Kidney glomerular epithelial cell (primary cell): Measurements from ENCODE around the gene PIGU.
"Not testable (repeated sequence)": the region's sequence is repeated elsewhere in the genome, so short reads cannot be mapped to it uniquely, and the experiment has no call there.

Experiments used
- DNase-seq: peaks from one replicate; lab custom pipeline; 2025; lab: John Stamatoyannopoulos, UW

PIGU gene

GRCh38 chr20:34621383-34622367, 55.2 kb downstream of the PIGU start:
- DNase-seq = no peak

GRCh38 chr20:34621036-34621343, 55.9 kb downstream of the PIGU start:
- no peak for DNase-seq

- DNase-seq = no peak
Observed at GRCh38 chr20:34618676-34619075, 58.2 kb downstream of the PIGU start.

- not testable (repeated sequence) for DNase-seq
Observed at GRCh38 chr20:34616913-34617312, 60.0 kb downstream of the PIGU start.

GRCh38 chr20:34615477-34615876, 61.4 kb downstream of the PIGU start:
- no peak for DNase-seq

- not testable (repeated sequence) for DNase-seq
Observed at GRCh38 chr20:34611976-34612375, 64.9 kb downstream of the PIGU start.

- DNase-seq = no peak
Observed at GRCh38 chr20:34607066-34607465, 69.8 kb downstream of the PIGU start.

- no peak for DNase-seq
Observed at GRCh38 chr20:34604980-34605788, 71.7 kb downstream of the PIGU start.

GRCh38 chr20:34600892-34601653, 75.8 kb downstream of the PIGU start:
- no peak for DNase-seq

GRCh38 chr20:34595377-34596184, 81.3 kb downstream of the PIGU start:
- DNase-seq = no peak

- no peak for DNase-seq
Observed at GRCh38 chr20:34586488-34587163, 90.3 kb downstream of the PIGU start.

- no peak for DNase-seq
Observed at GRCh38 chr20:34585019-34585418, 91.9 kb downstream of the PIGU start.

GRCh38 chr20:34583544-34583943, 93.3 kb downstream of the PIGU start:
- DNase-seq = no peak

GRCh38 chr20:34582911-34583310, 94.0 kb downstream of the PIGU start:
- DNase-seq = no peak

GRCh38 chr20:34582221-34582620, 94.7 kb downstream of the PIGU start:
- no peak for DNase-seq

- DNase-seq = peak; percentile 17
Observed at GRCh38 chr20:34581341-34582184, 95.3 kb downstream of the PIGU start.

- peak; percentile 19 for DNase-seq
Observed at GRCh38 chr20:34579979-34580940, 96.6 kb downstream of the PIGU start.

GRCh38 chr20:34579191-34579978, 97.5 kb downstream of the PIGU start:
- peak; percentile 84 for DNase-seq
